ENCODE measurements around the gene PPP3R2. TPM values are rescaled to one million over a fixed set of nuclear protein-coding genes. Genes with fewer than 3 reads are reported as not detected.

Gene PPP3R2
- polyA plus RNA-seq, 12 donors, result not detected

Other genes starting within 250 kb of the PPP3R2 start
- gene BAAT, start 210.0 kb downstream of the PPP3R2 start, polyA plus RNA-seq (ENCODE audit: insufficient read length in 12 of 12), result 1 to 10 TPM in 2 of 12 donors, under 1 TPM in 8, not detected in 2; 0.36 to 2.3 (median 0.76) TPM
- gene MRPL50, start 196.4 kb downstream of the PPP3R2 start, polyA plus RNA-seq (ENCODE audit: insufficient read length in 12 of 12), result 10 to 100 TPM in 11 of 12 donors, not detected in 1; 12.8 to 20.6 (median 17.1) TPM
- 10 to 100 TPM in 11 of 12 donors, not detected in 1; 16.5 to 25.1 (median 21.7) TPM for gene ZNF189, start 196.1 kb downstream of the PPP3R2 start, polyA plus RNA-seq (ENCODE audit: insufficient read length in 12 of 12)
- 10 to 100 TPM in 1 of 12 donors, 1 to 10 TPM in 4, under 1 TPM in 6, not detected in 1; 0.24 to 16.2 (median 0.79) TPM for gene ALDOB, start 159.2 kb downstream of the PPP3R2 start, polyA plus RNA-seq (ENCODE audit: insufficient read length in 12 of 12)
- 10 to 100 TPM in 11 of 12 donors, not detected in 1; 33.7 to 48.2 (median 40.4) TPM for gene RNF20, start 61.1 kb downstream of the PPP3R2 start, polyA plus RNA-seq (ENCODE audit: insufficient read length in 12 of 12)
- 1 to 10 TPM in 4 of 12 donors, under 1 TPM in 6, not detected in 2; 0.49 to 2.2 (median 0.84) TPM for gene GRIN3A, start 143.7 kb upstream of the PPP3R2 start, polyA plus RNA-seq (ENCODE audit: insufficient read length in 12 of 12)